GM18858 (cell line): ENCODE measurements around the gene PHC3.
"Not testable (repeated sequence)": the region's sequence is repeated elsewhere in the genome, so short reads cannot be mapped to it uniquely, and the experiment has no call there.

ENCODE experiments used
- ATAC-seq: cut with Tn5 transposase; IDR thresholded peaks from one replicate; pipeline ENCODE4 v1.9.1; 2021; ENCODE audit not compliant: unreplicated experiment

The PHC3 gene

GRCh38 chr3:170180908-170181885 is at the start of gene PHC3:
Gene PHC3, minus strand, starts transcription at chr3:170181733. Its CDS starts 18 bp downstream, at chr3:170181715.
- peak; percentile 59 for ATAC-seq

- no peak for ATAC-seq
Measured at GRCh38 chr3:170228093-170228766, 46.7 kb upstream of the PHC3 start.

GRCh38 chr3:170226426-170226960 is 45.0 kb upstream of the PHC3 start:
- ATAC-seq: no peak

- no peak for ATAC-seq
Measured at GRCh38 chr3:170225166-170225565, 43.6 kb upstream of the PHC3 start.

- ATAC-seq: no peak
Measured at GRCh38 chr3:170222647-170223541, 41.4 kb upstream of the PHC3 start.

- ATAC-seq: peak; percentile 95
Measured at GRCh38 chr3:170221924-170222646, 40.6 kb upstream of the PHC3 start, which contains the start of gene PRKCI. Gene PRKCI, plus strand, starts transcription at chr3:170222424. Its CDS starts 246 bp downstream, at chr3:170222670.

GRCh38 chr3:170220871-170221270 is 39.3 kb upstream of the PHC3 start:
- no peak for ATAC-seq

- ATAC-seq: no peak
Measured at GRCh38 chr3:170219850-170220249, 38.3 kb upstream of the PHC3 start.

GRCh38 chr3:170211668-170212067 is 30.1 kb upstream of the PHC3 start:
- ATAC-seq: no peak

GRCh38 chr3:170207717-170208116 is 26.2 kb upstream of the PHC3 start:
- ATAC-seq: no peak

GRCh38 chr3:170206164-170206762 is 24.7 kb upstream of the PHC3 start:
- not testable (repeated sequence) for ATAC-seq

- ATAC-seq: no peak
Measured at GRCh38 chr3:170205302-170205701, 23.8 kb upstream of the PHC3 start.

- no peak for ATAC-seq
Measured at GRCh38 chr3:170204509-170204908, 23.0 kb upstream of the PHC3 start.

- no peak for ATAC-seq
Measured at GRCh38 chr3:170204023-170204472, 22.5 kb upstream of the PHC3 start.

- no peak for ATAC-seq
Measured at GRCh38 chr3:170203457-170203856, 21.9 kb upstream of the PHC3 start.

GRCh38 chr3:170201527-170201926 is 20.0 kb upstream of the PHC3 start:
- no peak for ATAC-seq

- no peak for ATAC-seq
Measured at GRCh38 chr3:170200987-170201386, 19.5 kb upstream of the PHC3 start.

- ATAC-seq: no peak
Measured at GRCh38 chr3:170196833-170197232, 15.3 kb upstream of the PHC3 start.

- ATAC-seq: not testable (repeated sequence)
Measured at GRCh38 chr3:170195759-170196158, 14.2 kb upstream of the PHC3 start.
